ENCODE measurements around the gene CEP120.

GRCh38 chr5:123441408-123441807, 18.2 kb upstream of the CEP120 start:
- TF ChIP-seq SP1 (IDR thresholded peaks at IDR 0.05) (no peak), ZNF384 (IDR thresholded peaks at IDR 0.05) (no peak), FOXM1 (IDR thresholded peaks at IDR 0.05; ENCODE audit: borderline replicate concordance) (no peak), NFRKB (IDR thresholded peaks at IDR 0.05) (no peak), FOXK2 (IDR thresholded peaks at IDR 0.05) (no peak), ELF4 (IDR thresholded peaks at IDR 0.05) (no peak), ARNT (IDR thresholded peaks at IDR 0.05) (no peak), LEF1 (IDR thresholded peaks at IDR 0.05; ENCODE audit: borderline replicate concordance) (no peak)

Data from HEK293T (cell line).